ENCODE data around the gene CYTH2.

Gene CYTH2

DNA sequence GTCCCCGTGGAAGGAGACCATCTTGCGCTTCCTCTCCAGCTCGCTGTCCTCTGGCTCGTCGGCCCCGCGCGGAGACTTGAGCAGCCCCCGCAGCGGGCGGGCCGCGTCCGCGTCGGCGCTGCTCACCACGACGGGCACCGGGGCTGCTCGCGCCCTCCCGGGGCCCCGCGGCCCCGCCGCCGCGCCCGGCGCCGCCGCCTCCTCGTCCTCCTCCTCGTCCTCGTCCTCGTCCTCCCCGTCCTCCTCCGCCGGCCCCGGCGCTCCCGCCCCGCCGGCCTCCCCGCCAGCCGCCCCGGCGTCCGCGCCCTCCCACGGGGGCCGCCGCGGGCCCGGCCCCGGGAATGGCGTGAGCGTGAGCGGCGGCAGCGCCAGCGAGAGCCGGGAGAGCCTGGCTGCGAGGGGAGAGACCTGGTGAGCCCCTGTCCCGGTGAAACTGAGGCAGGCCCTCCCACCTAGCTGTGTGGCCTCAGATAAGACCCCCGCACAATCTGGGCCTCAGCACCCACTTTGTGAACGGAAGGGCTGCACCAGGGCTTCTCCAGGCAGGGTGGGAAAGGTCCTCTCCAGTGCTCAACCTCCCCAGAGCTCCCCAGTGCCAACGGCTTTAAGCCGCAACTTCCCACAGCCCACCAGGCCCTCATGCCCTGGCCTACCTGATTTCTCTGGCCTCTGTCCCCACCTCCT is 24.7 kb downstream of the CYTH2 start:
- no peak for DNase-seq (ENCODE audit: low read depth, low spot score)

DNA sequence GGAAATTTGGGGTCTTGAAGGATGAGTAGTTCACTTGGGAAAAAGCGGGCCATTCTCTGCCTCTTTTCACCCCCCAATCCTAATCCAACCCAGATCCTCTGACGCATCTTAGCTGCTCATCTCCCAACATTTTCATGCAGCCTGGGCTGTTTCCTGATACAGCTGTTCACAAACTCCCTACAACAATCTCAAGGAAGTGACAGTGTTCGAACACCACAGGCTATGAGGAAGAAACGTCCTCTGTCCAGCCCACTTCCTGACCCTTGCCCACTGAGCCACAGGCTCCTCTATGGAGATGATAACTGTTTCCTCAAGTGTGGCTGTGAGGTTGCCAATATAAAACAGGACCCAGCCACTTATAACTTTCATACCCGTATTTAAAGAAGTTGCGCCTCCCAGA is 26.2 kb downstream of the CYTH2 start:
- DNase-seq (ENCODE audit: low read depth, low spot score): no peak

DNA sequence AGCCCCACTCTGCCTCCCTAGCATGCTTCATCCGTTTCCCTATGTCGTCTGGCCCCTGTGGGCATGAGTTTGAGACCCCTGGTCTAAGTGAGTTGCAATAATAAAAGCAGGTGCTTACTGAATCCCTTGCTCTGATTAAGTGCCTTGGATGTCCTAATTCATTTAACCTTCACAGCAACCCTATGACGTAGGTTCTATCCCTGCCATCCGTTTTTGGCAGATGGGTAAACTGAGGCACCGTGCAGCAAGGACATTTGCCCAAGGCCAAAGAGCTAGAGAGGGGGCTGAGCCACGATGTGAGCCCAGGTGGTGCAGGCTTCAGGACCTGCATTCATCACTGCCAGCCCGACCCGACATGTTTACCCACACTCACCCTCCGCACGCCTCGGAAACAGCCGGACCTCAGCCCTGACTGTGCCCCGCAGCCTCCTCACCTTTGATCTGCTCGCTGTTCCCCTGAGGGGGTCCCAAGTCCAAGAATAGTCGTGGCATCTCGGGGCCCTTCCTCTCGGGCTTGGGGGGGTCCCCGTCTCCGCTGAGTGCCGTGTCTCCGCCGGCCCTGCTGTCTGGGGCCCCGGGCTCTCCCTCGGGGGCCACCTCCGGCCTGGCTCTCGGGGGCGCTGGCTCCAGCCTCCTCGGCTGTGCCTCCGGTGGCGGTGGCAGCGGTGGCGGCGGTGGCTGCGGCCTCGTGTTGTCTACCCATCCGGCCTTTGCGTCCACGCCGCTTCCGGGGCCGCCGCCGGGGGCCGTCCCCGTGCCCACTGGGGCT is 28.0 kb downstream of the CYTH2 start:
- DNase-seq (ENCODE audit: low read depth, low spot score): no peak

DNA sequence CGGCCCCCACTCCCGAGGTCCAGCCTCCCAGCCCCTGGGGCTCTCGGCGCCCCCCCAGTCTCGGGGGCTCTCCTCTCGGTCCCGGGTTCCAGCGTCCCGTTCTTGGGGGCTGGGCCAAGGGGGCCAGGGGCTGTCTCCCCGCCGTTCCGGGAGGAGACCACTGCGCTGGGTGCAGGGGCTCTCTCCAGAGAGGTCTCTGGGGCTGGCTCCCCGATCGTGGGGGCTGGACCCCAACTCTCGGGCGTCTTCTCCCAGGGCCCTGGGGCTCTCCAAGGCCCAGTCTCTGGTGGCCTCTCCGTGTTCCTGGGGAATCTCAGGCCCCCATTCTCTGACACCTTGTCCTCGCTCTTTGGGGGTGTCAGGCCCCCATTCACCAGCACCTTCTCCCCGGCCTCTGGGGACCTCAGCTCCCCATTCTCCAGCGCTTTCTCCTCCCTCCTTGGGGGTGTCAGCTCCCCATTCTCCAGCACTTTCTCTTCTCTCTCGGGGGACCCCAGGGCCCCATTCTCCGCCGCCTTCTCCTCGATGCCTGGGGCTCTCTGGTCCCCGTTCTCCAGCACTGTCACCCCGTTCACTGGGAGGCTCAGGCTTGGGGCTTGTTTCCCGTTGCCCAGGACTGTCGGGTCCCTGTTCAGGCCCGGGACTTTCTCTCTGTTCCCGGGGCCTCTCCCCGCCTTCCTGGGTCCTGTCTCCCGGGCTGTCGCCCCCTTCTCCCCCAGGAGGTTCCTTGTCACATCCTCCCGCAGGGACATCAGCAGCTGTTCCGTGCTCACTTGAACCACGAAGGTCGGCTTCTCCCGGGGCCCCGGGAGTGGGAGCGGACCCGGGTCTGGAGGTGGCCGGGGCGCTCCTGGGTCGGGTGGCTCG is 28.8 kb downstream of the CYTH2 start:
- no peak for DNase-seq (ENCODE audit: low read depth, low spot score)

DNA sequence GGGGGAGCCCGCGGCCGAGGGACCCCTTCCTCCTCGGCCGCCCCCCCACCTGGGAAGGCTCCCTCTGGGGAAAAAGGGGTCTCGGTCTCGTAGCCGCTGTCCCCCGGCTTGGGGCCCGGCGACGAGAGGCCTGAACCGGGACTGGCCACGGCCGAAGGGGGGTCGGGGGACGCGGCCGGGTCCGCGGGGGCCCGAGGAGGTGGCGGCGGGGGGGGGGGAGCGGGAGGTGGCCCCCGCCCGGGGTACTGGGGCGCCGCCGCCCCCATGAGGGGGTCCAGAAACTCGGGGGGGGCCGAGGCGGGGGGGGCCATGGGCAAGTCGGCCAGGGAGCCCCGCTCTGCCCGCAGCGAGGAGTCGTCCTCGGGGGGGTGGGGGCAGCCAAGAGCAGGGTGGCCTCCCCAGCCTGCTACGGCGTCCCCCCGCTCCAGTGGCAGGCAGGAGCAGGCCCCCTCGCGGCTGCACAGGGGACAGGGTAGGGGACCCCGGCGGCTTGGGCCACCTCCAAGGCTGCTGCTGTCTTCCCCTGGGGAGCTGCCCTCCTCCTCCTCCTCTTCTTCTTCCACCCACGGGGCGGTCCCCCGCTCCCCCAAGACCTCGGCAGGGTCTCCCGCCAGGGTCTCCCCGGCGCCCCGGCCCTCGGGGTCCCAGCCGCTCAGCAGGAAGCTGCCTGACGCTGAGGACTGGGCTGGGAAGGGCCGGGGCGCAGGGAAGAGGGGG is 29.6 kb downstream of the CYTH2 start:
- DNase-seq (ENCODE audit: low read depth, low spot score): no peak

DNA sequence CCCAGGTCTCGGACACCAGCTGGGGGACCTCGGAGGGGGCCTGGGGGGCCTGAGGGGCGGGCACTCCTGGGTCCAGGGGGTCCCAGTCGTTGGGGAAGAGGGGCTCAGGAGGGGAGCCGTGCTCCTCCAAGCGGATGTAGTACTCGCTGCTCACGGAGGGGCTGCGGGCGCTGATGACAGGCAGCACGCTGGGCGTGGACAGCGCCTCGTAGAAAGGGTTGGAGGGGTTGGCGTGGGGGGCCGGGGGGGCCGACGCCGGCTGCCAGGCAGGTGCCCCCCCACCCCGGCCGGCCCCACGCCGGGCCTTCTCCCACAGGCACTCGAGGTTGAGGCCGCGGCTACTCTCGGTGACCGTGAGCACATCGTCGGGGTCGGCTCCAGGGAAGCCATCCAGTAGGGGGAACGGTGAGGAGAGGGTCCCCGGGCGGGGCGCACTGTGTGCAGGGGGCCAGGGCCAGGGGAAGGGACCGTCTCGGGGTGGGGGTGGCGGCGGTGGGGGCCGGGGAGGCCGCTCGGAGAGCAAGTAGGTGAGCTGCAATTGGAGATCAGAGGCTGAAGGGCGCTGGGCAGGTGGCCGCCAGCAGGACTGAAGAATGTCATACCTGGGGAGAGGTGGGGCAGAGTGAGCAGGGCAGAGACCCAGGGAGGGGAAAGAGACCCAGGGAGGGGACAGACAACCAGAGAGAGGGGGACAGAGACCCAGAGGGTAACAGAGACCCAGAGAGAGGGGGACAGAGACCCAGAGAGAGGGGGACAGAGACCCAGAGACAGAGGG is 30.3 kb downstream of the CYTH2 start:
- no peak for DNase-seq (ENCODE audit: low read depth, low spot score)

DNA sequence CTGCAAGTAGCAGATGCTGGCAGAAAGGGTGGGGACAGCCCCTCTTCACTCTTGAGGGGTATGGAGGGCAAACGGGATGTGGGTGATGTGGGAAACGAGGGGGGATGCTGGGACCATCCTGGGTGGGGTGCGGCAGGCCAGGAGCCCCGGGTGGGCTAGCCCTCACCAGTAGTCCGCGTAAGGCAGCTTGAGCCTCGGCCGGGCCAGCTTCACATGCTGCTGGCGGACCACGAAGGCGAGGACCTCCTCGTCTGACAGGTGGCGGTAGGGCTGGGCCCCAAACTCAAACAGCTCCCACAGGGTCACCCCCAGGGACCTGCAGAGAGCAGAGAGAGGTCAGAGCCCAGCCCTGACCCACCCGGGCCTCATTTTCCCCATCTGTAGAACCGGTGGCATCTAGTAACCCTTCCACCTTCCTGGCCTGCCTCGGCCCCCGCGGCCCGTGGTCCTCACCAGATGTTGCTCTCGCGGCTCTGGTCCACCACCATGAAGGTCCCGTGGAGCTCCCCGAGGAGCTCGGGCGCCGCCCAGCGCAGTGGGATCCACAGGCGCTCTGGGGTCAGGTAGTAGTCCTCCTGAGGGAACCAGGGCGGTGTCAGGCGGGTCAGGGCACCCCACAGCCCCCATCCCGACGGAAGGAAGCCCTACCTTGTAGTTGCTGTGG is 31.8 kb downstream of the CYTH2 start:
- no peak for DNase-seq (ENCODE audit: low read depth, low spot score)

DNA sequence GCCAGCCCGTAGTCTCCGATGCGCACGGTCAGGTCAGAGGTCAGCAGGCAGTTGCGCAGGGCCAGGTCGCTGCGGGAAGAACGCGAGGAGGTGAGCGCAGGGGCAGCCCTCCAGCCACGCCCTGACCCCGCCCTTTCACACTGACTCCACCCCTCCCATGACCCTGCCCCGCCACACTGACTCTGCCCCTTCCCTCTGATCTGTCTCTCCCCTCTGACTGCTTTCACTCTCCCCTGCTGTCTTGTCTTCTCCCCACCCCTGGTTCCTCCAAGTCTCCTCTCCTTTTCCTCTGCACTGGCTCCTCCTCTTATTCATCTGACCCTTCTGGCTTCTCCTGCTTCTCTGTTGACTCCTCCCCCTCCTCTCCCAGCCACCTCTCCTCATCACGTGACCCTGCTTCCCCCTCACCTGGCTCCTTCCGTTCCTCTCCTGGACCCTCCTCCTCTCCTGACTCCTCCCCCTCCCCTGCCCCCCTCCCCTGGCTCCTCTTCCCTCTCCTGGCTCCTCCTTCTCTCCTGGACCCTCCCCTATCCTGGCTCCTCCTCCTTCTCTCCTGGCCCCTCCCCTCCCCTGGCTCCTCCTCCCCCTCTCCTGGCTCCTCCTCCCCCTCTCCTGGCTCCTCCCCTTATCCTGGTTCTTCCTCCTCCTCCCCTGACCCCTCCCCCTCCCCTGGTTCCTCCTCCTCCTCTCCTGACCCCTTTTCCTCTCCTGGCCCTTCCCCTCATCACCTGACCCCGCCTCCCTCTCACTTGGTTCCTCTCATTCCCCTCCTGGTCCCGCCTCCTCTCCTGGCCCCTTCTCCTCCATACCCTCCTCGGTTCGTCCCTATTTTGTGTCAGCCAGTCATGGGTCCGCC is 32.6 kb downstream of the CYTH2 start:
- no peak for DNase-seq (ENCODE audit: low read depth, low spot score)

DNA sequence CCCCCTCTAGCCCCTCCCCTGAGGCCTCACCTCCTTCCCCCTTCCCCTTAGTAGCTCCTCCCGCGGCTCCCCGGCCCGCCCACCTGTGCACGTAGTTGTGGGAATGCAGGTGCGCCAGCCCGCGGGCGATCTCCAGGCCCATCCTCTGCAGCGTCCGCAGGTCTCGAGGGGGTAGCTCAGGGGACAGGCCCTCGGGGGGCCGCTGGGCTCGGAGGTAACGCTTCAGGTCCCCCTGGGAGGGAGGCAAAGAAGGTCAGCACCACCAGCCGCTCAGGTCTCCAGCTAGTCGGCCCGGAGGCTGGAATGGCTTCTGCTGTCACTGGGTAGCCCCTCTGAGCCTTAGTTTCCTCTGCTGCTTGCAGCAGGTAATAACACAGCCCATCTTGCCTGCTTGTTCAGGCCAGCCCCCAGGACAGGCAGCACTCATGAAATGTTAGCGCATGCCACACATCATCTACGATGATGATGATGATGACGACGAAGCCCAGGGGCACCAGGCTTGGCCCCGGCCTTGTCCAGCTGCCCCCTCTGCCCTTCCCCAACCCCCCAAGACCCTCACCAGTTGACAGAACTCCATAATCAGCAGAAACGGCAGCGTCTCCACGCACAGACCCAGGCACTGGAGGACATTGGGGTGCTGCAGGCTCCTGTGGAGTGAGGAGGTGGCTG is 33.3 kb downstream of the CYTH2 start:
- DNase-seq (ENCODE audit: low read depth, low spot score): no peak

DNA sequence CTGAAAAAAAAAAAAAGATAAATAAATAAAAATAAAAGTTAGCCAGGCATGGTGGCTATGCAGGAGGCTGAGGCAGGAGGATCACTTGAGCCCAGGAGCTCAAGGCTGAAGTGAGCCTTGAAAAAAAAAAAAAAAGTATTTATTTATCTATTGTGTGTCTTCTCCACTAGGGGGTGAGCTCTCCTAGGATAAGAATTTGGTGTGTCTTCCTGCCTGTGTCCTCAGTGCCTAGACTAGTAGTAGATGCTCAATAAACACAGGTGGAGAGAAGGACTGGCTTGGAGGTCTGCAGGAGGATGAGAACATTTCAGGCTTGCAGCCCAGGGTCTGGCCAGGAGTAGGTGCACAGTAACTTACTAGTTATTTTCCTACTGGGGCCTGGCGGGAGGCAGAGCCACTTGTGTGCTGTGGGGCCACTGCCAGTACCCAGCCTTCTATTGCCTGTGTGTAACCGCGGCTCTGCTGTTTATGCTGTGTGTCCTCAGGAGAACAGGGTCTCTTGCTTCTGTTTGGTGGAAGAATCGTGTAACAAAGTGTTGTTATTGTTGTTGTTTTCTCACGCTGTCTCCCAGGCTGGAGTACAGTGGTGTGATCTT is 37.1 kb downstream of the CYTH2 start:
- no peak for DNase-seq (ENCODE audit: low read depth, low spot score)

DNA sequence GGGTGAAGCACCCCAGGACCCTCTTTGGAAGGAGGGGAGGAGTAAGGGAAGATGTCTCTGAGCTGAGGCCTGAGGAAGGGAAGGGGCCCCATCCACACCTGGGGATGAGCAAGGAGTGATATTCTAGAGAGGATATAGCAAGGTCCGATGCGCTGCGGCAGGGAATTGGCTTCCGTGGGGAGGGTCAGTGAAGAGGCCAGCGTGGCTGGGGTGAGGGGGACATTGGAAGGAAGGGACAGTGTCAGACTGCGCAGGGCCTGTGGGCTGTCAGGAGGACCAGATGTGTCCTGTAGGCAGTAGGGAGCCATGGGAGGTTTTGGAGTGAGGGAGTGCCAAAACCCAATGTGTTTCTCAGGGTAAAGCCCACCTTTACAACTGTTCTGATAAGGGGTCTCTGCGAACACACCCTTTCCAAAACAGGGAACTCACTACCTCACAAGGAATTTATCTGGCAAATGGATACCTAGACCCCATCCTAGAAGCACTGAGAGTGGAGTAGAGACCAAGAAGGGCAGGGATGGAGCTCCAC is 38.8 kb downstream of the CYTH2 start:
- no peak for DNase-seq (ENCODE audit: low read depth, low spot score)

DNA sequence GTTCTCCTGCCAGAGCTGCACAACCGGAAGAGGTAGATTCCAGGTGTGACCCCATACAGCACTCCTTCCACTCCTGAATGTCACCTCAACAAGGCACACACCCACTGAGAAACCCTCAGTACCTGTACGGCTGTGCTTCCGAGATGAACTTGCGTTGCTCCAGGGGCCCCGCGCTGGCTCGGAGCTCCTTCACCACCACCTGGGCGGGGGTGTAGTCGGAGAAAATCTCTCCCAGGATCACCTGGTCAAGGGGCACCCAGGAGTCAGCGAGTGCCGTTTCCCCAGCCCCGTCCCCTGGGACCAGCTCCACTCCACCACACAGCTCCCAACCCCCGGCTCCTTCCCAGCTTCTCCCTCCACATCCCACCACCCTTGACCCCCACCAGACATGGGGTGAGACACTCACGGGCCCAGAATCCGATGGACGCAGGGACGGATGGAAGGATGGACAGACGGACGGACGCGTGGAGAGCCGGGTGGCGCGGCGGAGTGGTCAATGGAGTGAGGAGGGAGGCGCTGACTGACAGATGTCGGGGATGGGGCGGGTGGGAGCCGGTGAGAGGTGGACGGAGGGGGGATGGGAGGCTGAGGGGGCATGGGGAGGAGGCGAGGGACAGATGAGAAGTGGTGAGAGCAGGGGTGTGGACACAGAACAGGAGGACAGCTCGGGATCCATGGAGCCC is 39.7 kb downstream of the CYTH2 start:
- no peak for DNase-seq (ENCODE audit: low read depth, low spot score)

DNA sequence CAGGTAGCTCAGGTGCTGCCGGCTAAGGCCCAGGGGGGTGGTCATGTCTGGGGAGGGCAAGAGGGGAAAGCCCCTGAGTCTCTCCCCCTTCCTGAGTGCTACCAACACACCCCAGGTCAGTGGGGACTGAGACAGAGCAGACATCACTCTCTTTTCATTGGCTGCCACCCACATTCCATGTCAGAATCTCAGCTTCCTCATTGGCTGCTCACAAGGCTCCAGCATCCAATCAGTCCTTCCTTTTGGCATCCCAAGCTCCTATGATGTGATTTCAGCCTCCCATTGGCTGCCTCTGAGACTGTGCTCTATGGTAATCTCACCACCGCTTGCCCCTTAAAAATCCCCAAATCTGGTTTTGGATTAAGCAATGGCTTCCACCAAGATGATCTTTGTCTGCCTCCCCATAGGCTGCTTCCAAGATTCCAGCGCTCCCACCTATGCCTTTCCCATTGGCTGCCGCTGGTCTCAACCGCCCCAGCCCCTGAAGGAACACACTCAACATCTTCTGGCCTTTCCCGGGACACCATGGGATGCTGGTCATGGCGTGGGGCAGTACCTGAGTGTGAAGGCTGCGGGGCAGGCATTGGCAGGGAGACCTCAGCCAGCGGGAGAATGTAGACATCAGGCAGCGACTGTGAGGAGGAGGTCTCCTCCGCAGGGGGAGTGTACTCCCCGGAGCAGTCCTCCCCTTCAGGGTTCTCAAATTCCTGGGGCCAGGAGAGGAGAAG is 40.5 kb downstream of the CYTH2 start:
- no peak for DNase-seq (ENCODE audit: low read depth, low spot score)

DNA sequence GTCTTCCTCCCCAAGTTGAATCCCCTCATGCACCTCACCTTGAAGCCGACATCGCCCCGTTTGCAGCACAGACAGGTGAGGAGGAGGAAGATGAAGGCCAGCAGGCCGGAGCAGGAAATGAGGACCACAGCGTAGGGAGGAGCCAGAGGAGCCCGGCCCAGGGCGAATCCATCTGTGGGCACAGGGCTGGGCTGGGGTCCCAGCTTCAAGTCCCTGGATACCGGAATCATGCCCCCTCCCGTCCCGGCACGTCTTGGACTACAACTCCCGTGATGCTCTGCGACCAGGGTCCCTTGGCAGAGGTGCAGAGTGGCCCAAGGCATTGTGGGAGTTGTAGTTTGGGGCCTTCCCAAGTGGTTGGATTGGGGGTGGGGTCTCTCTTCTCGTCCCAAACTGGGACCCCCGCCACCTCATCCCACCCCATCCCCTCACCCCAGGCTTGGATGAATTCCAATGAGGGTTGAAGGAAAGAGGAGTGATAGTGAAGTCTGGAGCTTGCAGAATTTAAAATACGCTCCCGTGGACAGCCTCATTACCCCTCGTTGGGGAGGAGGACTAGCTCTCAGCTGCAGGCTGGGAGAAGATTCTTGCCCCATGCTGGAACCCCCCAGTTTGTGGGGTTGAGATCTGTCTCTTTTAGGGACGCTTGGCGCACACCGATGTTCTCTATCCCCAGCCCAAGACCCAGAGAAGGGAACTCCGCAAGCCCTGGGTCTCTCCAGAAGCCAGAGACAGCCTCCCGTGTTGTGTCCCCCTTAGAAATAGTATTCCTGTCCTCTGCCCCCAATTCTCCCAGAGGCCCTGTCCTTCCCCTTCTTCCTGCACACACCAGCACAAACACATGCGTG is 41.5 kb downstream of the CYTH2 start:
- DNase-seq (ENCODE audit: low read depth, low spot score): peak; percentile 68

DNA sequence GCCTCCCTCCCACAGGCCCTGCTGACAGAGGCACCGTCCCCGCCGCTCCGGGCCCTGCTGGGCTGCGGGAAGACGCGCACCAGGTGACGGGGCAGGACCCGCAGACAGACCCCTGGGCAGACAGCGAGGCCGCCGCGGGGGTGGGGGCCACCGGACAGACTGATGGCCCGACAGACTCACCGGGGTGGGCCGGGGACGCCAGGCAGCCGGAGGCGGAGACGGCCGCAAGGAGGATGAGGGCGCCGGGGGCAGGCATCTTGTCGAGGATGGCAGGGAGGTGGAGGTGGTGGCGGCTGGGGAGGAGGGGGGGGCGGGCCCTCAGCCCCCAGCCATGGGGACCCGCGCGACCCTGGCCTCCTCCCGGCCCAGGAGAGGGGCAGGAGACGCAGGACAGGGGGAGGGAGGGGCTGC is 42.2 kb downstream of the CYTH2 start:
- no peak for DNase-seq (ENCODE audit: low read depth, low spot score)

Data from activated CD4-positive, CD25-positive, alpha-beta regulatory T cell treated with anti-CD3 and anti-CD28 coated beads, Interleukin-2, amount 50 U/mL, for 16 hours (primary cell).